ENCODE results near the gene BTNL9.

DNA sequence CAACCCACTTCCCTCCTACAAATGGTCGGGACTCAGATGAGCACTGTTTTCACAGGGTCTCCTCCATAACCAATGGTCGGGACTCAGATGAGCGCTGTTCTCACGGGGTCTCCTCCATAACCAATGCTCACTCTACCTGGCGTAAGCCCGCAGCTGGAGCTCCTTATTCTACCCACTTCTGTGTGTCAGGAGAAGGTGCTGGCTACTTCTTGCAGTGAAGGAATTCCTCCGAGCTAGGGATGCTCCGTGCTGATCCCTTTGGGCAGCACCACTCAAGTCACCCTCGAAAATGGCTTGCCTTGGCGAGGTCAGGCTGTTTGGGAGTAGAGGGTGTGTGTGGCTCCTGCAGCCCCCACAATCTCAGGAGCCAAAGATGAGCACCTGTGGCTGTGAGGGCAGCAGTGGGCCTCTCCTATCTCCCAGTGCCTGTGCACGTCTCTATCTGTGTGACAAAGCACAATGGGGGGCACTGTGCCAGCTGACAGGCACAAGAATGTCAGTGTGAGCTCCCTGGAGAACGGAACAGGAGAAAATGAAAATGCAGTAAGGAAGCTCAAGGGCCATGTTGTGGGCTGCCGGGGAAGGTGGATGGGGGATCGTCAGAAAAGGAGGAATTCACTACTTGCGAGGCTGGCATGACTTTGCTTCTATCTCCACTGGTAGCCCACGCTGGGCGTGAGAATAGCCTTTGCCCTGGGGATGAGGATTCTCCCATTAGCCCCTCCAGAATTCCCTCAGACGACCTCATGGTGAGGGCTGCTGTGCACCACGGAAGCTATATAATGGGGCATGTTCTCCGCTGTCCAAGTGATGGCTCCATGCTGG lies 3.9 kb upstream of the BTNL9 start:
- no peak for TF ChIP-seq ZNF576 (CRISPR knock-in tag; IDR thresholded peaks at IDR 0.05)
- TF ChIP-seq, protein P1, sequence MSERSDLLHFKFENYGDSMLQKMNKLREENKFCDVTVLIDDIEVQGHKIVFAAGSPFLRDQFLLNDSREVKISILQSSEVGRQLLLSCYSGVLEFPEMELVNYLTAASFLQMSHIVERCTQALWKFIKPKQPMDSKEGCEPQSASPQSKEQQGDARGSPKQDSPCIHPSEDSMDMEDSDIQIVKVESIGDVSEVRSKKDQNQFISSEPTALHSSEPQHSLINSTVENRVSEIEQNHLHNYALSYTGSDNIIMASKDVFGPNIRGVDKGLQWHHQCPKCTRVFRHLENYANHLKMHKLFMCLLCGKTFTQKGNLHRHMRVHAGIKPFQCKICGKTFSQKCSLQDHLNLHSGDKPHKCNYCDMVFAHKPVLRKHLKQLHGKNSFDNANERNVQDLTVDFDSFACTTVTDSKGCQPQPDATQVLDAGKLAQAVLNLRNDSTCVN (CRISPR knock-in tag; IDR thresholded peaks at IDR 0.05; ENCODE audit: borderline replicate concordance): no peak
- TF ChIP-seq ZNF747 (CRISPR knock-in tag; IDR thresholded peaks at IDR 0.05; ENCODE audit: borderline replicate concordance): no peak
- no peak for TF ChIP-seq CTCF (CRISPR knock-in tag; IDR thresholded peaks at IDR 0.05)
- TF ChIP-seq MXI1 (IDR thresholded peaks at IDR 0.05; ENCODE audit: borderline replicate concordance, low read depth, low read length): no peak
